ENCODE results near the gene NOXO1. TPM values are rescaled to one million over a fixed set of nuclear protein-coding genes. Genes with fewer than 3 reads are reported as not detected.

NOXO1 gene
- total RNA-seq, 2 experiments from 2014 or later = not detected

DNA sequence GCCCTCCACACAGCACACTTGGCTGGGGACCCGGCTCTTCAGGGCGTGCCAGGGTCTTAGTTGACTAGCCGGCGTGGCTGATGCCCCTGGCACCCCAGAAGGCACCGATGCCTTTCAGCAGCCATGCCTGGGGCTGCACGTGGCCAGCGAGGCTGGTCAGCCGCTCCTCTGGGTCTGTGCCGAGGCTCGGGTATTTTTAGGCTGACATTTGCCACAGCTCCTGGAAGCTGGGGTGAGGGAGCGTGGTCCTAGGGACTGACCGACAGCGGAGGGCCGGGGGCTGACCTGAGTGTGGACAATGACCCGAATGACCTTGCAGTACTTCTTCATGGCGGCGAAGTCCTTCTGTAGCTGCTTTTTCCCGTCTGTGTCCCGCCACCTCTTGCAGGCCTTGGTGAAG lies 30.7 kb downstream of the NOXO1 start:
- H3K27me3 Mint-ChIP-seq = no peaks in the 10 kb centered on the region
- no peak overlapping the region for H3K4me3 Mint-ChIP-seq
- no peak overlapping the region for H3K27ac Mint-ChIP-seq
- H3K9me3 Mint-ChIP-seq = no peaks in the 10 kb centered on the region
- ChIA-PET POLR2A (interaction anchor here (3.6 kb wide), 1 partner anchor 14 kb away, joined by 12 read pairs; the partner anchor contains the start of gene RPS2), CTCF (no interaction called here)
- H3K36me3 Mint-ChIP-seq = no peaks in the 10 kb centered on the region
- intact Hi-C loops (cut with micrococcal nuclease) = no loop called here
- DNase-seq = no peak
- peaks cover 3% of the 10 kb centered on the region for H3K4me1 Mint-ChIP-seq (ENCODE audit: low read depth)

DNA sequence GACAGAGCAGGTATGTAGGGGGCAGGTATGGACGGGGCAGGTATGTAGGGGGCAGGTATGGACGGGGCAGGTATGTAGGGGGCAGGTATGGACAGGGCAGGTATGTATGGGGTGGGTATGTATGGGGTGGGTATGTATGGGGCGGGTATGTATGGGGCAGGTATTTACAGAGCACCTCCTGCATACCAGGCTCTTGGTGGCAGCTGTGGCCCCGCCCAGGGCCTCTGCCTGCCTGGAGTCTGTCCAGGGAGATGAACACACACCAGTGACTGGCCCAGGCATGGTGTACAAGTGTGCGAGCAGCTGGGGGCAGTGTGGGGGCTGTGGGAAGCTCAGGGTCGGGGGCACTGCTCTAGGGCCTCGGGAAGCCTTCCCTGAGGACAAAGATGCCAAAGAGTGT lies 31.2 kb downstream of the NOXO1 start:
- Mint-ChIP-seq H3K4me3 (no peak overlapping the region), H3K36me3 (no peaks in the 10 kb centered on the region), H3K4me1 (ENCODE audit: low read depth) (peaks cover 3% of the 10 kb centered on the region), H3K27me3 (no peaks in the 10 kb centered on the region), H3K27ac (no peak overlapping the region), H3K9me3 (no peaks in the 10 kb centered on the region)
- POLR2A ChIA-PET = interaction anchor here (3.6 kb wide), 1 partner anchor 15 kb away, joined by 12 read pairs; the partner anchor contains the start of gene RPS2
- DNase-seq = no peak
- CTCF ChIA-PET = no interaction called here
- intact Hi-C loops (cut with micrococcal nuclease) = no loop called here

DNA sequence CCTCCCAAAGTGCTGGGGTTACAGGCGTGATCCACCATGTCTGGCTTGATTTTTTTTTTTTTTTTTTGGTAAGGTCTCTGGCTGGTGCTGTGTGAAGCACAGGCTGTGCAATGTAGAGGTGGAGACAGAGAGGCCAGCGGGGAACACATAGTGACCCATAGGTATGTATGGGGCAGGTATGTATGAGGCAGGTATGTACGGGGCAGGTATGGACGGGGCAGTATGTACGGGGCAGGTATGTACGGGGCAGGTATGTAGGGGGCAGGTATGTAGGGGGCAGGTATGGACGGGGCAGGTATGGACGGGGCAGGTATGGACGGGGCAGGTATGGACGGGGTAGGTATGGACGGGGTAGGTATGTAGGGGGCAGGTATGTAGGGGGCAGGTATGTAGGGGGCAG lies 31.8 kb downstream of the NOXO1 start:
- Mint-ChIP-seq H3K4me3 (no peak overlapping the region), H3K27me3 (no peaks in the 10 kb centered on the region), H3K36me3 (no peaks in the 10 kb centered on the region), H3K27ac (no peak overlapping the region), H3K9me3 (no peaks in the 10 kb centered on the region), H3K4me1 (ENCODE audit: low read depth) (peaks cover 6% of the 10 kb centered on the region)
- POLR2A ChIA-PET = no interaction called here
- intact Hi-C loops (cut with micrococcal nuclease) = no loop called here
- no peak for DNase-seq
- CTCF ChIA-PET = no interaction called here

DNA sequence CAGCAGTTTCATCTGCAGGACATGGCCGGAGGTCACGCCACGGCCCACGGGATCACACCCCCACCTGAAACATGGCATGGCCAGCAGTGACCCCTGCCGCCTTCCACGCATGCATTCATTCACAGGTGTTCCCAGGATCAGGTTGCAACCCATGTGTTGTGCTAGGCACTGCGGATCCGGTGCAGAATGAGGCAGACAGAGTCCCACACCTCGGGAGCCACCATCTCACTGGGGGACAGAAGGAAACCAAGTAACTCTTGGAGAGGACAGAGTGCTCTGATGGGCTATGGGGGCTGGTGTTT lies 33.9 kb downstream of the NOXO1 start:
- H3K4me1 Mint-ChIP-seq (ENCODE audit: low read depth) = peaks cover 13% of the 10 kb centered on the region
- no peaks in the 10 kb centered on the region for H3K27me3 Mint-ChIP-seq
- no peak overlapping the region for H3K4me3 Mint-ChIP-seq
- no peaks in the 10 kb centered on the region for H3K9me3 Mint-ChIP-seq
- H3K27ac Mint-ChIP-seq = no peak overlapping the region
- intact Hi-C loops (cut with micrococcal nuclease) = no loop called here
- H3K36me3 Mint-ChIP-seq = no peaks in the 10 kb centered on the region
- POLR2A ChIA-PET = no interaction called here
- CTCF ChIA-PET = no interaction called here
- DNase-seq = no peak

DNA sequence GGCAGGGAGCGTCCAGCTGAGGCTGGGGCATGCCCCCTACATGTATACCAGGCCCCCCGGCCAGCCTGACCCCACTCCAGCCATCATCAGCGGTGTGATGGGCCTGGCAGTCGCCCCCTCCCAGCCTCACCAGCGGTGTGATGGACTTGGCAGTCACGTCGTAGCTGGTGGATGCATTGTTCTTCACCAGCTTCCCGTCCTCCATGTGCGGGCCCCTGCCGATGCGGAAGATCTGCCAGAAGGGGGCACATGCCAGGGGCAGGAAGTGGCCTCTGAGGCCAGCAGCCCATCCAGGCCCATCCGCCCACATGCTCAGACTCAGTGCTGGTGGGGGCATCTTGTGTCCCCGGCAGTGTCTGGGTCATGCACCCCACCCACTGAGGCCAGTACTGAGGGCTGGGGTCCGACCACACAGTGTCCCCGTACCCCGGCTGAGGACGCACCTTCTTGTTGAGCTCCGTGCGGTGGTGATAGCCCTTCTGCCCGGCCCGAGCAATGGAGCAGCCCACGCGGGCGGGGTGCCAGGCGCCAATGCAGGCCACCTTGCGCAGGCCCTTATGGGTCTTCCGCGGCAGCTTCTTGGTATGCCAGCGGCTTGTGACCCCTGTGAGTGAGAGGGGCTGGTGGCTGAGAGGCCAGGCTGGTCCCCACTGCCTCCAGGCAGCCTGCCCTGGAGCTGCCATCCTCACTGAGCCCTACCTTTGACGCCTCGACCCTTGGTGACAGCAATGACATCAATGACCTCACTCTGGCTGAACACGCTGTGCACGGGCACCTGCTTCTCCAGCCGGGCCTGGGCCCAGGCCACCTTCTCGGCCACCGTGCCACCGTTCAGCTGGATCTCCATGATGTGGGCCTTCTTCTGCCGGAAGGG lies 34.5 kb downstream of the NOXO1 start:
- Mint-ChIP-seq H3K36me3 (no peaks in the 10 kb centered on the region), H3K9me3 (no peaks in the 10 kb centered on the region), H3K4me3 (no peak overlapping the region), H3K4me1 (ENCODE audit: low read depth) (peaks cover 19% of the 10 kb centered on the region), H3K27ac (no peak overlapping the region), H3K27me3 (no peaks in the 10 kb centered on the region)
- DNase-seq = no peak
- CTCF ChIA-PET = interaction anchor here (1.2 kb wide), 1 partner anchor 193 kb away, joined by 4 read pairs; no protein-coding TSS in a partner anchor
- POLR2A ChIA-PET = interaction anchor here (0.8 to 1.4 kb wide), 3 partner anchors 10 to 18 kb away, joined by 3 to 5 read pairs (median 4); partner anchors contain the start of gene RPS2
- intact Hi-C loops (cut with micrococcal nuclease) = no loop called here

DNA sequence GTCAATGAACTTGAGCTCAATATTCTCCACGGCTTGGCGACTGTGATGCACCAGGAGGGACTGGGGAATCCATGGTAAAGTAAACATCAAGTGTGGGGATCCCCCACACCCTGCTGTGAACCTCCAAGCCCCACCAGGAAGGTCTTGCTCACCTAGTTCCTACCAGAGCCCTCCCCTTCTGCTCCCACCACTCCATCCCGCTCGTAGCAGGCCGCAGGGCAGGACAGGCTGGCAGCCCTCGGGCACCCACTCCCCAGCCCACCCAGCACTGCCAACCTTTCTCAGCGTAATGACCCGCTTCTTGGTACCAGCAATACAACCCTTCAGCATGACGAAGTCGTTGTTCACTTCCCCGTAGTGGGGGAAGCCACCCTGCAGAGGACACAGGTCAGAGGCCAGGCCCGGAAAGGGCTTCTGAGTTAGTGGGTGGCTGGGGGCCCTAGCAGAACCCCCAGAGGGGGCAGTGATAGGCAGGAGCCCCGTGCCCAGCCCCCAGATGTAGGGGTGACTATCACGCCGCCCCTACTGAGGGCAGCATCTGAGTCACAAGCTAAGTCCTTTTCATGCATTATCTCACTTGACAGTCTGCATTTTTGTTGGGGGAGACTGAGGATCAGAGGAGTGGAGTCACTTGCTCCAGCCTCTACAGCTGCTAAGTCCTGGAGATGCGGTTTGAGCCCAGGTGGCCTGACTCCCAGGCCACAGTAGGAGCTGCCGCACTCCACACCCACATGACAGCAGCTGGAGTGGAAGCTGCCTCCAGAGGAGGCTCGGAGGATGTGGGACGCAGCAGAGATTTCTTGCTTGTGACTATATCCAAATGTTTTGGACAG lies 35.5 kb downstream of the NOXO1 start:
- H3K4me1 Mint-ChIP-seq (ENCODE audit: low read depth) = peaks cover 25% of the 10 kb centered on the region
- no peak overlapping the region for H3K4me3 Mint-ChIP-seq
- H3K27ac Mint-ChIP-seq = no peak overlapping the region
- ChIA-PET CTCF (interaction anchor here (1.2 kb wide), 1 partner anchor 194 kb away, joined by 4 read pairs; no protein-coding TSS in a partner anchor), POLR2A (interaction anchor here (0.8 to 1.4 kb wide), 3 partner anchors 11 to 19 kb away, joined by 3 to 5 read pairs (median 4); partner anchors contain the start of gene RPS2)
- intact Hi-C loops (cut with micrococcal nuclease) = no loop called here
- H3K36me3 Mint-ChIP-seq = no peaks in the 10 kb centered on the region
- H3K9me3 Mint-ChIP-seq = no peaks in the 10 kb centered on the region
- DNase-seq = no peak
- no peaks in the 10 kb centered on the region for H3K27me3 Mint-ChIP-seq

- DNase-seq = no peak
- Mint-ChIP-seq H3K4me3 (peak overlapping the region; percentile 88), H3K36me3 (no peaks in the 10 kb centered on the region), H3K27me3 (no peaks in the 10 kb centered on the region), H3K4me1 (ENCODE audit: low read depth) (peaks cover 25% of the 10 kb centered on the region), H3K27ac (no peak overlapping the region), H3K9me3 (no peaks in the 10 kb centered on the region)
- ChIA-PET CTCF (interaction anchor here (1.9 kb wide), 1 partner anchor 15 kb away, joined by 6 read pairs; the partner anchor contains the start of gene NDUFB10), POLR2A (no interaction called here)
- intact Hi-C loops (cut with micrococcal nuclease) = no loop called here
Observed at GRCh38 chr16:1944612-1945199, 36.6 kb downstream of the NOXO1 start.

- intact Hi-C loops (cut with micrococcal nuclease) = loop anchor here (1.0 to 2.0 kb wide), 3 partner anchors 16 to 160 kb away; partner anchors contain the start of genes NDUFB10, NUBP2, RPS2 and SPSB3
- H3K4me1 Mint-ChIP-seq (ENCODE audit: low read depth) = peaks cover 25% of the 10 kb centered on the region
- POLR2A ChIA-PET = interaction anchor here (0.9 to 1.6 kb wide), 7 partner anchors 18 to 170 kb away, joined by 3 to 17 read pairs (median 4); partner anchors contain the start of genes EME2, FAHD1, MRPS34 and NUBP2
- CTCF ChIA-PET = interaction anchor here (0.7 to 1.9 kb wide), 9 partner anchors 14 to 212 kb away, joined by 3 to 9 read pairs (median 4); partner anchors contain the start of genes FAHD1, NDUFB10, RPS2 and TRAF7
- H3K27ac Mint-ChIP-seq = peak within 1 kb of the TSS; percentile 73
- H3K4me3 Mint-ChIP-seq = peak within 1 kb of the TSS; percentile 88
- H3K27me3 Mint-ChIP-seq = no peaks in the 10 kb centered on the region
- no peaks in the 10 kb centered on the region for H3K9me3 Mint-ChIP-seq
- DNase-seq = peak; percentile 100
- peaks cover 4% of the 10 kb centered on the region for H3K36me3 Mint-ChIP-seq
Observed at GRCh38 chr16:1942810-1943726, 38.2 kb downstream of the NOXO1 start, which contains the start of gene MSRB1. Gene MSRB1, minus strand, starts transcription at chr16:1943199. Its CDS starts 43 bp downstream, at chr16:1943156.

- Mint-ChIP-seq H3K4me3 (peak overlapping the region; percentile 88), H3K4me1 (ENCODE audit: low read depth) (peaks cover 25% of the 10 kb centered on the region), H3K27ac (peak overlapping the region; percentile 23), H3K36me3 (peaks cover 7% of the 10 kb centered on the region), H3K27me3 (no peaks in the 10 kb centered on the region), H3K9me3 (no peaks in the 10 kb centered on the region)
- POLR2A ChIA-PET = interaction anchor here (1.0 to 1.1 kb wide), 2 partner anchors 23 to 115 kb away, joined by 3 to 4 read pairs; partner anchors contain the start of genes FAHD1 and RPS2
- peak; percentile 52 for DNase-seq
- CTCF ChIA-PET = interaction anchor here (0.6 kb wide), 1 partner anchor 14 kb away, joined by 4 read pairs; no protein-coding TSS in a partner anchor
- intact Hi-C loops (cut with micrococcal nuclease) = loop anchor here (2.0 kb wide), 1 partner anchor 159 kb away; the partner anchor contains the start of genes NUBP2 and SPSB3
Observed at GRCh38 chr16:1942047-1942809, 39.0 kb downstream of the NOXO1 start.

Data from activated CD4-positive, alpha-beta memory T cell treated with anti-CD3 and anti-CD28 coated beads for 36 hours (primary cell).